ENCODE data around the gene INHBE.

- TF ChIP-seq POLR2A (IDR thresholded peaks at IDR 0.05; ENCODE audit: control extremely low read depth in 1 of 2, low read depth in 2 of 2, low read length in 2 of 2) (no peak), CTCF (IDR thresholded peaks at IDR 0.05; ENCODE audit: control extremely low read depth in 1 of 3, insufficient read depth in 1 of 3, low read depth in 1 of 3, low read length in 3 of 3) (no peak), POLR2AphosphoS5 (IDR thresholded peaks at IDR 0.05; ENCODE audit: low read depth, low read length) (no peak), MAX (IDR thresholded peaks at IDR 0.05) (no peak), KDM4A (IDR thresholded peaks at IDR 0.05; ENCODE audit: low read depth, low read length, severe bottlenecking) (no peak), EZH2 (IDR thresholded peaks at IDR 0.05; ENCODE audit: low read depth, low read length, severe bottlenecking) (no peak)
These were observed 41.7 kb downstream of the INHBE start for GRCh38 chr12:57496822-57497221.
